ENCODE results near the gene FATE1. TPM values are rescaled to one million over a fixed set of nuclear protein-coding genes. Genes with fewer than 3 reads are reported as not detected.

Gene FATE1
- total and polyA plus RNA-seq, 4 donors = not detected

DNA sequence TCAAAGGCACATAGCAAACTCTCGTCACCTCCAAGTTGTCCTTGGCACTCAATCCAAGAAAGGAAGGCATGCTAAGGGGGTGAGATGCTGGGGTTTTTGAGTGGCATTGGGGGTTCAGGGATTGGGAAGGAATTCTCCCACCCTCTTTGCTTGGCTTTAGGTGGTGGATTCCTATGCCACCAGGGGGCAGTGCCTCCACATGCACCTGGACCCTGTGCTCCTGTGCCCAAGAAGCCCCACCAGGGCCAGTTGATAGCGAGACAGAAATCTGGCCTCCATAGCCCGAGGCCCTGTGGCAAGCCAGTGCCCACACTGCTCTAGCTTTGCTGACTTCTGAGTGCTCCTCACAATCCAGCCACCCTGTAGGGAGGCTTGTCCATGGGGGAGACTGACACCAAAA is 2.0 kb upstream of the FATE1 start:
- no peaks in the 10 kb centered on the region for H3K27me3 ChIP-seq (ENCODE audit: control insufficient read depth in 4 of 4, insufficient read depth in 4 of 4, low read length in 3 of 4)
- no peaks in the 10 kb centered on the region for H3K36me3 ChIP-seq (ENCODE audit: control insufficient read depth in 4 of 4, insufficient read depth in 3 of 4, low read depth in 1 of 4, low read length in 3 of 4)
- DNase-seq (ENCODE audit: low spot score) = no peak
- TF ChIP-seq, protein P1, sequence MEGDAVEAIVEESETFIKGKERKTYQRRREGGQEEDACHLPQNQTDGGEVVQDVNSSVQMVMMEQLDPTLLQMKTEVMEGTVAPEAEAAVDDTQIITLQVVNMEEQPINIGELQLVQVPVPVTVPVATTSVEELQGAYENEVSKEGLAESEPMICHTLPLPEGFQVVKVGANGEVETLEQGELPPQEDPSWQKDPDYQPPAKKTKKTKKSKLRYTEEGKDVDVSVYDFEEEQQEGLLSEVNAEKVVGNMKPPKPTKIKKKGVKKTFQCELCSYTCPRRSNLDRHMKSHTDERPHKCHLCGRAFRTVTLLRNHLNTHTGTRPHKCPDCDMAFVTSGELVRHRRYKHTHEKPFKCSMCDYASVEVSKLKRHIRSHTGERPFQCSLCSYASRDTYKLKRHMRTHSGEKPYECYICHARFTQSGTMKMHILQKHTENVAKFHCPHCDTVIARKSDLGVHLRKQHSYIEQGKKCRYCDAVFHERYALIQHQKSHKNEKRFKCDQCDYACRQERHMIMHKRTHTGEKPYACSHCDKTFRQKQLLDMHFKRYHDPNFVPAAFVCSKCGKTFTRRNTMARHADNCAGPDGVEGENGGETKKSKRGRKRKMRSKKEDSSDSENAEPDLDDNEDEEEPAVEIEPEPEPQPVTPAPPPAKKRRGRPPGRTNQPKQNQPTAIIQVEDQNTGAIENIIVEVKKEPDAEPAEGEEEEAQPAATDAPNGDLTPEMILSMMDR (IDR thresholded peaks at IDR 0.05; ENCODE audit: low read depth, low read length, missing input control) = peak; percentile 32
- TF ChIP-seq, protein P2, sequence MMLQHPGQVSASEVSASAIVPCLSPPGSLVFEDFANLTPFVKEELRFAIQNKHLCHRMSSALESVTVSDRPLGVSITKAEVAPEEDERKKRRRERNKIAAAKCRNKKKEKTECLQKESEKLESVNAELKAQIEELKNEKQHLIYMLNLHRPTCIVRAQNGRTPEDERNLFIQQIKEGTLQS (IDR thresholded peaks at IDR 0.05) = no peak
- TF ChIP-seq RAD21 (IDR thresholded peaks at IDR 0.05) = peak; percentile 65 to 68
- H3K27ac ChIP-seq (ENCODE audit: low read depth in 1 of 2, low read length in 2 of 2) = no peak overlapping the region
- H3K9me3 ChIP-seq (ENCODE audit: control insufficient read depth in 4 of 4, low read length in 3 of 4) = no peaks in the 10 kb centered on the region
- H3K4me1 ChIP-seq (ENCODE audit: control insufficient read depth in 4 of 4, insufficient read depth in 4 of 4, low read length in 3 of 4) = no peaks in the 10 kb centered on the region
- no peak overlapping the region for H3K9ac ChIP-seq (ENCODE audit: low read depth in 1 of 2, low read length in 2 of 2)
- H3K4me3 ChIP-seq (ENCODE audit: low read depth in 1 of 3, low read length in 3 of 3) = no peak overlapping the region
- WGBS = 50% methylated on average over 3 of the region's 3 CpGs

DNA sequence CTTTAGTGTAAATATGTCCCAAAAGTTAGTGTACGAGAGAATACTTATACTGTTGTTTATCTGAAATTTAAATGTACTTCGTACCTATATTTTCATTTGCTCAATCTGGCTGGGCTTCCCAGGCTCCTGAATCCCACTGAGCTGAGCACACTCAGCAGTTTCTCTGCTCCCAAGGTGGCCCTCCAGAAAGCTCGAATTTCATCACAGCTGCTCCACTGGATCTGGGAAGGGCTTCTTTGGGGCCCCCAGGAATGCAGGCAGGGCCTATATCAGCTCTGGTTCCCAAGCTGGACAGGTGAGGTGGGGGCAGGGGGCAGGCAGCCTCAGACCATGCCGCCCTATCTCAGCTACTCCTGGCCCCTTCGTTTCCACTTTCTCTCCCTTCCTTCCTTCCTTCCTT is 1.5 kb upstream of the FATE1 start:
- Histone ChIP-seq H3K36me3 (ENCODE audit: control insufficient read depth in 4 of 4, insufficient read depth in 3 of 4, low read depth in 1 of 4, low read length in 3 of 4) (no peaks in the 10 kb centered on the region), H3K27ac (ENCODE audit: low read depth in 1 of 2, low read length in 2 of 2) (no peak overlapping the region), H3K9me3 (ENCODE audit: control insufficient read depth in 4 of 4, low read length in 3 of 4) (no peaks in the 10 kb centered on the region), H3K27me3 (ENCODE audit: control insufficient read depth in 4 of 4, insufficient read depth in 4 of 4, low read length in 3 of 4) (no peaks in the 10 kb centered on the region), H3K9ac (ENCODE audit: low read depth in 1 of 2, low read length in 2 of 2) (no peak overlapping the region), H3K4me3 (ENCODE audit: low read depth in 1 of 3, low read length in 3 of 3) (no peak overlapping the region), H3K4me1 (ENCODE audit: control insufficient read depth in 4 of 4, insufficient read depth in 4 of 4, low read length in 3 of 4) (no peaks in the 10 kb centered on the region)
- TF ChIP-seq, protein P3, sequence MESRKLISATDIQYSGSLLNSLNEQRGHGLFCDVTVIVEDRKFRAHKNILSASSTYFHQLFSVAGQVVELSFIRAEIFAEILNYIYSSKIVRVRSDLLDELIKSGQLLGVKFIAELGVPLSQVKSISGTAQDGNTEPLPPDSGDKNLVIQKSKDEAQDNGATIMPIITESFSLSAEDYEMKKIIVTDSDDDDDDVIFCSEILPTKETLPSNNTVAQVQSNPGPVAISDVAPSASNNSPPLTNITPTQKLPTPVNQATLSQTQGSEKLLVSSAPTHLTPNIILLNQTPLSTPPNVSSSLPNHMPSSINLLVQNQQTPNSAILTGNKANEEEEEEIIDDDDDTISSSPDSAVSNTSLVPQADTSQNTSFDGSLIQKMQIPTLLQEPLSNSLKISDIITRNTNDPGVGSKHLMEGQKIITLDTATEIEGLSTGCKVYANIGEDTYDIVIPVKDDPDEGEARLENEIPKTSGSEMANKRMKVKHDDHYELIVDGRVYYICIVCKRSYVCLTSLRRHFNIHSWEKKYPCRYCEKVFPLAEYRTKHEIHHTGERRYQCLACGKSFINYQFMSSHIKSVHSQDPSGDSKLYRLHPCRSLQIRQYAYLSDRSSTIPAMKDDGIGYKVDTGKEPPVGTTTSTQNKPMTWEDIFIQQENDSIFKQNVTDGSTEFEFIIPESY (IDR thresholded peaks at IDR 0.05) = no peak
- TF ChIP-seq, protein P2 (IDR thresholded peaks at IDR 0.05) = no peak
- TF ChIP-seq HNF4G (IDR thresholded peaks at IDR 0.05) (no peak), RAD21 (IDR thresholded peaks at IDR 0.05) (no peak), NR2F2 (IDR thresholded peaks at IDR 0.05) (no peak), RXRA (IDR thresholded peaks at IDR 0.05) (no peak)
- TF ChIP-seq, protein P4, sequence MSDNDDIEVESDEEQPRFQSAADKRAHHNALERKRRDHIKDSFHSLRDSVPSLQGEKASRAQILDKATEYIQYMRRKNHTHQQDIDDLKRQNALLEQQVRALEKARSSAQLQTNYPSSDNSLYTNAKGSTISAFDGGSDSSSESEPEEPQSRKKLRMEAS (IDR thresholded peaks at IDR 0.05) = no peak
- DNase-seq (ENCODE audit: low spot score) = no peak
- WGBS = 77% methylated on average over 5 of the region's 5 CpGs

DNA sequence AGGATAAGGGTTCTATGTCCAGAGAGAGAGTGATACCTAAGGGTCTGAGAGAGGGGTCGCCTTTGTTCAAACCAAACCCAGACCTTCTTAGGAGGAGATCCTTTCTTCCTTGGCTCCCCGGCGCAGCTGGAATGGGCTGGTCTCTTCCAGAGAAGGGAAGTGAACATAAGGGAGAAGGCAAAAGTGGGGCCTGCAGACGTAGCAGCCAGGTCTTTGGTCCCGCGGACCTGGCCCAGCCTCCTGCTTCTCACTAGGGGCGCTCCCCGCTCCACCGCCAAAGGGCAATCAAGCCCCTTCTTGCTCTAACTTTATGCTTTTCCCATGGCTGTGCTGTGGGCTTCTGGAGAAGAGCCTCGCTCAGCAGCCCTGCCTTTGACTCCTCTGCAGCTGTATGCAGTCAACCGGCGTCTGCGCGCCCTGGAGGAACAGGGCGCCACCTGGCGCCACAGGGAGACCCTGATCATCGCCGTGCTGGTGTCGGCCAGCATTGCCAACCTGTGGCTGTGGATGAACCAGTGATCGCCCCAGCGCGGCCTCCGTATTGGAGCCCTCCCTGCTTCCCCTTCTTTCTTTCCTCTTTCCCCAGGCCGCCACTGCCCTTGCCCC is 6.5 kb downstream of the FATE1 start:
- DNase-seq (ENCODE audit: low spot score) = peak; percentile 34
- H3K4me3 ChIP-seq (ENCODE audit: low read depth in 1 of 3, low read length in 3 of 3) = no peak overlapping the region
- H3K27ac ChIP-seq (ENCODE audit: low read depth in 1 of 2, low read length in 2 of 2) = no peak overlapping the region
- H3K36me3 ChIP-seq (ENCODE audit: control insufficient read depth in 4 of 4, insufficient read depth in 3 of 4, low read depth in 1 of 4, low read length in 3 of 4) = no peaks in the 10 kb centered on the region
- WGBS = 63% methylated on average over 24 of the region's 24 CpGs
- H3K4me1 ChIP-seq (ENCODE audit: control insufficient read depth in 4 of 4, insufficient read depth in 4 of 4, low read length in 3 of 4) = peaks cover 0 to 12% (median 3%) of the 10 kb centered on the region in 4 donors
- no peak overlapping the region for H3K9ac ChIP-seq (ENCODE audit: low read depth in 1 of 2, low read length in 2 of 2)
- H3K27me3 ChIP-seq (ENCODE audit: control insufficient read depth in 4 of 4, insufficient read depth in 4 of 4, low read length in 3 of 4) = no peaks in the 10 kb centered on the region
- no peaks in the 10 kb centered on the region for H3K9me3 ChIP-seq (ENCODE audit: control insufficient read depth in 4 of 4, low read length in 3 of 4)
- TF ChIP-seq, protein P3 (IDR thresholded peaks at IDR 0.05) = no peak
- TF ChIP-seq RAD21 (IDR thresholded peaks at IDR 0.05) = peak in 1 of 2 donors; percentile 53

All from liver (tissue), 9 donors.